GM12878 (cell line): ENCODE data around the gene RMDN3. TPM values are rescaled to one million over a fixed set of nuclear protein-coding genes. Genes with fewer than 3 reads are reported as not detected.
A peak's percentile ranks its signal among the peaks of the same experiment; 100 is the strongest.

Source experiments
- BCL11A ChIP-seq: IDR thresholded peaks from 2 replicates; pipeline ENCODE4 v1.6.1; 2011; ENCODE audit warnings: low read depth, low read length
- CBX5 ChIP-seq: sonication (generic); IDR thresholded peaks from 2 replicates; pipeline ENCODE4 v1.6.1; 2016; ENCODE audit warnings: low read depth, moderate library complexity, mild to moderate bottlenecking, inconsistent platforms
- CREM ChIP-seq: IDR thresholded peaks from 2 replicates; pipeline ENCODE4 v1.6.1; 2014; ENCODE audit warnings: antibody characterized with exemption, low read depth
- EP300 ChIP-seq, 2 experiments: fragments of 150-350 bp in 1 of 2; IDR thresholded peaks; 2 replicates each; pipeline ENCODE4 v1.6.1; 2011 to 2012; ENCODE audit warnings: low read depth in 2 of 2, low read length in 2 of 2, borderline replicate concordance in 1 of 2, improper control_type of control experiment in 1 of 2, inconsistent platforms in 1 of 2; ENCODE audit not compliant: control insufficient read depth in 1 of 2
- ETV6 ChIP-seq, 2 experiments: fragments of 450-650 bp in 1 of 2; IDR thresholded peaks in 1 of 2; conservative IDR thresholded peaks in 1 of 2; 2 replicates each; pipeline ENCODE4 v1.6.1; 2014; ENCODE audit warnings: antibody characterized with exemption in 1 of 2, borderline replicate concordance in 1 of 2, low read depth in 1 of 2, mild to moderate bottlenecking in 1 of 2, moderate library complexity in 1 of 2
- GATAD2B ChIP-seq: fragments of 450-650 bp; conservative IDR thresholded peaks from 2 replicates; pipeline ENCODE4 v1.6.1; 2017; ENCODE audit warnings: low read depth, mild to moderate bottlenecking, moderate library complexity
- IKZF1 ChIP-seq: fragments of 450-650 bp; conservative IDR thresholded peaks from 2 replicates; pipeline ENCODE4 v1.6.1; 2017; ENCODE audit warnings: antibody characterized with exemption, mild to moderate bottlenecking
- IKZF2 ChIP-seq, 2 experiments: fragments of 450-650 bp; IDR thresholded peaks; 2 replicates each; pipeline ENCODE4 v1.6.1; 2017; ENCODE audit warnings: mild to moderate bottlenecking in 2 of 2, moderate library complexity in 2 of 2
- JUND ChIP-seq: IDR thresholded peaks from 2 replicates; pipeline ENCODE4 v1.6.1; 2012; ENCODE audit warnings: low read depth, mild to moderate bottlenecking, low read length, improper control_type of control experiment, moderate library complexity
- KLF5 ChIP-seq: fragments of 450-650 bp; IDR thresholded peaks from 2 replicates; pipeline ENCODE4 v1.6.1; 2014; ENCODE audit warnings: mild to moderate bottlenecking; ENCODE audit not compliant: partially characterized antibody
- MEF2B ChIP-seq: fragments of 450-650 bp; IDR thresholded peaks from 2 replicates; pipeline ENCODE4 v1.6.1; 2018; ENCODE audit warnings: mild to moderate bottlenecking, moderate library complexity; ENCODE audit not compliant: partially characterized antibody, poor library complexity, severe bottlenecking
- MTA2 ChIP-seq: fragments of 450-650 bp; IDR thresholded peaks from 2 replicates; pipeline ENCODE4 v1.6.1; 2016; ENCODE audit warnings: low read depth, mild to moderate bottlenecking, moderate library complexity
- NR2C1 ChIP-seq: fragments of 450-650 bp; IDR thresholded peaks from 2 replicates; pipeline ENCODE4 v1.6.1; 2017; ENCODE audit warnings: antibody characterized with exemption, mild to moderate bottlenecking, moderate library complexity
- NR2C2 ChIP-seq: IDR thresholded peaks from 2 replicates; pipeline ENCODE4 v1.6.1; 2011; ENCODE audit warnings: borderline replicate concordance, low read depth; ENCODE audit not compliant: control insufficient read depth, insufficient read length
- PAX5 ChIP-seq: IDR thresholded peaks from 2 replicates; pipeline ENCODE4 v1.6.1; 2011; ENCODE audit warnings: low read depth, low read length, borderline replicate concordance
- PML ChIP-seq: IDR thresholded peaks from 2 replicates; pipeline ENCODE4 v1.6.1; 2012; ENCODE audit warnings: low read length, inconsistent platforms
- RBBP5 ChIP-seq: fragments of 200-600 bp; sonication (generic); conservative IDR thresholded peaks from 2 replicates; pipeline ENCODE4 v1.6.1; 2016
- SIX5 ChIP-seq: IDR thresholded peaks from 2 replicates; pipeline ENCODE4 v1.6.1; 2011; ENCODE audit warnings: mild to moderate bottlenecking, low read depth, low read length, moderate library complexity; ENCODE audit not compliant: severe bottlenecking
- SP1 ChIP-seq: IDR thresholded peaks from one replicate; pipeline ENCODE4 v1.6.1; 2011; ENCODE audit warnings: low read depth, low read length
- TCF12 ChIP-seq: IDR thresholded peaks from 2 replicates; pipeline ENCODE4 v1.6.1; 2011; ENCODE audit warnings: low read depth, mild to moderate bottlenecking, low read length
- TCF3 ChIP-seq: IDR thresholded peaks from 2 replicates; pipeline ENCODE4 v1.6.1; 2012; ENCODE audit warnings: low read depth, mild to moderate bottlenecking, low read length, borderline replicate concordance; ENCODE audit not compliant: insufficient read depth
- ZNF217 ChIP-seq: fragments of 450-650 bp; IDR thresholded peaks from 2 replicates; pipeline ENCODE4 v1.6.1; 2017; ENCODE audit warnings: antibody characterized with exemption, mild to moderate bottlenecking
- polyA plus RNA-seq, 11 experiments: library from polyadenylated mRNA; depleted of rRNA in 4 of 11; unstranded in 6 of 11; stranded (reverse) in 5 of 11; fragments of >200 nt; fragmentation: Nextera tagmentation in 4 of 11; fragmentation: Illumina TruSeq in 1 of 11; extraction: Ambion mirVana in 4 of 11; extraction: Trizol in 1 of 11; gene quantifications; 1 replicate in 1 of 11; 2 replicates in 10 of 11; pipeline versions ENCODE4 v1.2.1 to v1.2.3, GENCODE V29; 2011 to 2016; ENCODE audit warnings: inconsistent platforms in 2 of 11, missing spikeins in 2 of 11, low read depth in 1 of 11
- total RNA-seq, 4 experiments: library from RNA; depleted of rRNA in 3 of 4; stranded (reverse); fragments of >200 nt in 3 of 4; fragmentation: Illumina TruSeq in 1 of 4; extraction: Trizol in 1 of 4; gene quantifications; 2 replicates each; pipeline versions ENCODE4 v1.2.1 to v1.2.3, GENCODE V29; 2013 to 2021
- TF ChIP-seq, protein P1 (sequence below): fragments of 450-650 bp; IDR thresholded peaks from 2 replicates; pipeline ENCODE4 v1.6.1; 2016; ENCODE audit warnings: mild to moderate bottlenecking
- TF ChIP-seq, protein P2 (sequence below): fragments of 450-650 bp; IDR thresholded peaks from 2 replicates; pipeline ENCODE4 v1.6.1; 2017; ENCODE audit warnings: mild to moderate bottlenecking, moderate library complexity

The RMDN3 gene
- total and polyA plus RNA-seq, 10 of the 15 experiments (the other 5 are each of a cell fraction or from before 2014, with no cell fraction given) = 5.7 to 44.4 (median 20.3) TPM

DNA sequence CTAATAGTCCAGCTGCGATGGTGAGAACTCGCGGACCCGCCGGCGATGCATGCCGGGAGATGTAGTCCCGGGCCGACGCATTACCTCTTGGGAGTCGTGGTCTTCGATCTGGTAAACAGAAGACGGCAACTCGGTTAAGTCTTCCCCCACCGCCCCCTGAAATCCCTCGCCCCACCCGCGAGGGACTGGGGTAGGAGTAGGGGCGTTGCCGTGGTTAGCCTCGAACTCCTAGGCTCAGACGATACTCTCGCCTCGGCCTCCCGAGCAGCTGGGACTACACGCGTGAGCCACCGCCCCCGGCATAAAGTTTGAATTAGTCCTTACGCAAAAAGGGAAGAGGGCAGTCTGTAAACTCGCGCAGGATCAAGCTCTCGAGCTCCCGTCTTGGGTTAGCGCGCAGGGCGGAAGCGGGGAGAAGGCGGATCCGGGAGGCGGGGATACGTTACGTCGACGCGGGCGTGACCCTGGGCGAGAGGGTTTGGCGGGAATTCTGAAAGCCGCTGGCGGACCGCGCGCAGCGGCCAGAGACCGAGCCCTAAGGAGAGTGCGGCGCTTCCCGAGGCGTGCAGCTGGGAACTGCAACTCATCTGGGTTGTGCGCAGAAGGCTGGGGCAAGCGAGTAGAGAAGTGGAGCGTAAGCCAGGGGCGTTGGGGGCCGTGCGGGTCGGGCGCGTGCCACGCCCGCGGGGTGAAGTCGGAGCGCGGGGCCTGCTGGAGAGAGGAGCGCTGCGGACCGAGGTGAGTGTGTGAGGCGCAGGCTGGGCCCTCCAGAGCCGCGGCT lies 60.2 kb downstream of the RMDN3 start, which contains the start of gene RAD51 (continued):
- TF ChIP-seq MTA2 (no peak), NR2C1 (peak; percentile 90), RBBP5 (no peak), ETV6 (conservative IDR thresholded peaks at IDR 0.05 in 1 of 2, IDR thresholded peaks at IDR 0.05 in 1 of 2; ENCODE audit: borderline replicate concordance in 1 of 2, low read depth in 1 of 2) (no peak), PML (no peak), BCL11A (no peak), KLF5 (peak; percentile 65), TCF12 (peak; percentile 93; the same call in 1 of the 2 replicates), CBX5 (no peak), JUND (no peak), ZNF217 (no peak), CREM (peak; percentile 53; the same call in 1 of the 2 replicates), IKZF2 (IDR thresholded peaks at IDR 0.05) (no peak; a peak in 1 of 4 replicates), EP300 (IDR thresholded peaks at IDR 0.05; ENCODE audit: borderline replicate concordance in 1 of 2, control insufficient read depth in 1 of 2, low read depth in 2 of 2, low read length in 2 of 2) (0 out of 4 replicates have a peak, but pooled peaks of 1 of the 2 experiments have one; percentile 40), TCF3 (peak; percentile 83; the same call in 1 of the 2 replicates), GATAD2B (peak; percentile 55; the same call in 1 of the 2 replicates), NR2C2 (no peak), IKZF1 (no peak; the same call in none of the 2 replicates), PAX5 (peak; percentile 65; the same call in 1 of the 2 replicates), SIX5 (peak; percentile 84), SP1 (peak; percentile 58), MEF2B (peak; percentile 25)
- TF ChIP-seq, protein P1, sequence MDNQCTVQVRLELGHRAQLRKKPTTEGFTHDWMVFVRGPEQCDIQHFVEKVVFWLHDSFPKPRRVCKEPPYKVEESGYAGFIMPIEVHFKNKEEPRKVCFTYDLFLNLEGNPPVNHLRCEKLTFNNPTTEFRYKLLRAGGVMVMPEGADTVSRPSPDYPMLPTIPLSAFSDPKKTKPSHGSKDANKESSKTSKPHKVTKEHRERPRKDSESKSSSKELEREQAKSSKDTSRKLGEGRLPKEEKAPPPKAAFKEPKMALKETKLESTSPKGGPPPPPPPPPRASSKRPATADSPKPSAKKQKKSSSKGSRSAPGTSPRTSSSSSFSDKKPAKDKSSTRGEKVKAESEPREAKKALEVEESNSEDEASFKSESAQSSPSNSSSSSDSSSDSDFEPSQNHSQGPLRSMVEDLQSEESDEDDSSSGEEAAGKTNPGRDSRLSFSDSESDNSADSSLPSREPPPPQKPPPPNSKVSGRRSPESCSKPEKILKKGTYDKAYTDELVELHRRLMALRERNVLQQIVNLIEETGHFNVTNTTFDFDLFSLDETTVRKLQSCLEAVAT = peak; percentile 71; the same call in 1 of the 2 replicates
- TF ChIP-seq, protein P2, sequence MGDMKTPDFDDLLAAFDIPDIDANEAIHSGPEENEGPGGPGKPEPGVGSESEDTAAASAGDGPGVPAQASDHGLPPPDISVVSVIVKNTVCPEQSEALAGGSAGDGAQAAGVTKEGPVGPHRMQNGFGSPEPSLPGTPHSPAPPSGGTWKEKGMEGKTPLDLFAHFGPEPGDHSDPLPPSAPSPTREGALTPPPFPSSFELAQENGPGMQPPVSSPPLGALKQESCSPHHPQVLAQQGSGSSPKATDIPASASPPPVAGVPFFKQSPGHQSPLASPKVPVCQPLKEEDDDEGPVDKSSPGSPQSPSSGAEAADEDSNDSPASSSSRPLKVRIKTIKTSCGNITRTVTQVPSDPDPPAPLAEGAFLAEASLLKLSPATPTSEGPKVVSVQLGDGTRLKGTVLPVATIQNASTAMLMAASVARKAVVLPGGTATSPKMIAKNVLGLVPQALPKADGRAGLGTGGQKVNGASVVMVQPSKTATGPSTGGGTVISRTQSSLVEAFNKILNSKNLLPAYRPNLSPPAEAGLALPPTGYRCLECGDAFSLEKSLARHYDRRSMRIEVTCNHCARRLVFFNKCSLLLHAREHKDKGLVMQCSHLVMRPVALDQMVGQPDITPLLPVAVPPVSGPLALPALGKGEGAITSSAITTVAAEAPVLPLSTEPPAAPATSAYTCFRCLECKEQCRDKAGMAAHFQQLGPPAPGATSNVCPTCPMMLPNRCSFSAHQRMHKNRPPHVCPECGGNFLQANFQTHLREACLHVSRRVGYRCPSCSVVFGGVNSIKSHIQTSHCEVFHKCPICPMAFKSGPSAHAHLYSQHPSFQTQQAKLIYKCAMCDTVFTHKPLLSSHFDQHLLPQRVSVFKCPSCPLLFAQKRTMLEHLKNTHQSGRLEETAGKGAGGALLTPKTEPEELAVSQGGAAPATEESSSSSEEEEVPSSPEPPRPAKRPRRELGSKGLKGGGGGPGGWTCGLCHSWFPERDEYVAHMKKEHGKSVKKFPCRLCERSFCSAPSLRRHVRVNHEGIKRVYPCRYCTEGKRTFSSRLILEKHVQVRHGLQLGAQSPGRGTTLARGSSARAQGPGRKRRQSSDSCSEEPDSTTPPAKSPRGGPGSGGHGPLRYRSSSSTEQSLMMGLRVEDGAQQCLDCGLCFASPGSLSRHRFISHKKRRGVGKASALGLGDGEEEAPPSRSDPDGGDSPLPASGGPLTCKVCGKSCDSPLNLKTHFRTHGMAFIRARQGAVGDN = no peak
